HL-60 (cell line): Measurements from ENCODE around the gene ERC2.
A peak's percentile ranks its signal among the peaks of the same experiment; 100 is the strongest.

Experiments used
- DNase-seq, 2 experiments: peaks; one replicate each; pipeline ENCODE4 v3.0.0-alpha.2; 2010 to 2020; ENCODE audit warnings: low read depth in 1 of 2, low spot score in 1 of 2
- H3K27ac ChIP-seq: fragments of 250-450 bp; sonication (Bioruptor Pico); replicated peaks from 2 replicates; pipeline ENCODE4 v1.5.1; 2020; ENCODE audit warnings: mild to moderate bottlenecking, moderate library complexity
- H3K27me3 ChIP-seq: fragments of 250-450 bp; sonication (Bioruptor Pico); 2 replicates; pipeline ENCODE4 v1.5.1; 2021; ENCODE audit warnings: mild to moderate bottlenecking, moderate library complexity; ENCODE audit not compliant: insufficient read depth, poor library complexity, severe bottlenecking
- H3K4me3 ChIP-seq: replicated peaks from 2 replicates; pipeline ENCODE4 v1.5.1; 2011; ENCODE audit warnings: mild to moderate bottlenecking, control low read depth, low read length; ENCODE audit not compliant: insufficient read depth
- CTCF ChIP-seq: IDR thresholded peaks from one replicate; pipeline ENCODE4 v1.5.1; 2011; ENCODE audit warnings: low read length, control low read depth, inconsistent platforms; ENCODE audit not compliant: insufficient read depth
- GABPA ChIP-seq: IDR thresholded peaks from 2 replicates; pipeline ENCODE4 v1.6.1; 2012; ENCODE audit warnings: low read depth
- POLR2AphosphoS5 ChIP-seq: IDR thresholded peaks from 2 replicates; pipeline ENCODE4 v1.6.1; 2012; ENCODE audit warnings: low read depth
- REST ChIP-seq: IDR thresholded peaks from 2 replicates; pipeline ENCODE4 v1.6.1; 2012; ENCODE audit warnings: low read depth; ENCODE audit not compliant: insufficient replicate concordance
- SPI1 ChIP-seq: IDR thresholded peaks from 2 replicates; pipeline ENCODE4 v1.6.1; 2012; ENCODE audit warnings: low read depth, mild to moderate bottlenecking, borderline replicate concordance

Gene ERC2

GRCh38 chr3:55888282-55888885, 579.9 kb downstream of the ERC2 start:
- TF ChIP-seq SPI1 (peak; percentile 61; the same call in 1 of the 2 replicates), REST (no peak), POLR2AphosphoS5 (no peak), GABPA (no peak)
- peak; percentile 15 to 57 for DNase-seq
- Histone ChIP-seq H3K4me3 (no peak overlapping the region), H3K27me3 (peaks cover 4% of the 10 kb centered on the region), H3K27ac (no peak overlapping the region)

GRCh38 chr3:55885721-55886120, 582.5 kb downstream of the ERC2 start:
- Histone ChIP-seq H3K27me3 (peaks cover 4% of the 10 kb centered on the region), H3K27ac (no peak overlapping the region), H3K4me3 (no peak overlapping the region)
- TF ChIP-seq CTCF (no peak), REST (no peak), GABPA (no peak), POLR2AphosphoS5 (no peak), SPI1 (no peak)
- peak; percentile 21 to 62 for DNase-seq

- peaks cover 4% of the 10 kb centered on the region for H3K27me3 ChIP-seq
- H3K27ac ChIP-seq: no peak overlapping the region
- DNase-seq: no peak
- TF ChIP-seq REST (no peak), CTCF (no peak), SPI1 (no peak), POLR2AphosphoS5 (no peak), GABPA (no peak)
- no peak overlapping the region for H3K4me3 ChIP-seq
Observed at GRCh38 chr3:55884491-55885285, 583.6 kb downstream of the ERC2 start.
